IMR-90 (cell line): ENCODE results near the gene SIPA1L3. TPM values are rescaled to one million over a fixed set of nuclear protein-coding genes. Genes with fewer than 3 reads are reported as not detected.
A peak's percentile ranks its signal among the peaks of the same experiment; 100 is the strongest.

Experiments used
- ATAC-seq: fragments of 200-7000 bp; cut with Tn5 transposase; 2 replicates; pipeline ENCODE4 v1.9.1; 2020; ENCODE audit warnings: low read depth, mild to moderate bottlenecking, moderate library complexity
- BruUV-seq: library from RNA; stranded (reverse); fragments of 400-500 nt; replicated peaks from 2 replicates; lab custom pipeline; 2021; lab: Mats Ljungman, UMichigan
- CTCF ChIA-PET: fragments of 300-600 bp; formaldehyde crosslinking; extraction: SDS; loops from one replicate; lab custom pipeline; 2021; ENCODE audit warnings: antibody characterized with exemption; lab: Yijun Ruan, JAX
- POLR2A ChIA-PET: fragments of 300-600 bp; sonication (Branson Sonifier 250); formaldehyde crosslinking; loops from one replicate; lab custom pipeline; 2022; ENCODE audit warnings: antibody characterized with exemption; ENCODE audit not compliant: unreplicated experiment; lab: Charles Lee
- DNase-seq: peaks from one replicate; pipeline ENCODE4 v3.0.0; 2013
- H2AFZ ChIP-seq: replicated peaks from 2 replicates; pipeline ENCODE3; 2013; ENCODE audit warnings: low read length, mild to moderate bottlenecking; ENCODE audit not compliant: poor library complexity
- H2AK5ac ChIP-seq: 2 replicates; pipeline ENCODE4 v1.6.1; 2013; ENCODE audit warnings: low read depth, low read length, inconsistent platforms
- H2AK9ac ChIP-seq: replicated peaks from 2 replicates; pipeline ENCODE3; 2013; ENCODE audit warnings: mild to moderate bottlenecking, low read depth, low read length, moderate library complexity; ENCODE audit not compliant: poor library complexity
- H2BK120ac ChIP-seq: 2 replicates; pipeline ENCODE4 v1.6.1; 2013; ENCODE audit warnings: low read depth, low read length, inconsistent platforms
- H2BK15ac ChIP-seq: 3 replicates; pipeline ENCODE4 v1.6.1; 2013; ENCODE audit warnings: low read depth, low read length, inconsistent platforms
- H2BK20ac ChIP-seq: 2 replicates; pipeline ENCODE4 v1.6.1; 2013; ENCODE audit warnings: low read depth, mild to moderate bottlenecking, inconsistent platforms, low read length, moderate library complexity
- H2BK5ac ChIP-seq: 2 replicates; pipeline ENCODE4 v1.6.1; 2013; ENCODE audit warnings: mild to moderate bottlenecking, low read depth, low read length, inconsistent platforms; ENCODE audit not compliant: poor library complexity, severe bottlenecking
- H3K14ac ChIP-seq: replicated peaks from 2 replicates; pipeline ENCODE4 v1.6.1; 2013; ENCODE audit warnings: low read depth, low read length, inconsistent platforms
- H3K18ac ChIP-seq: 2 replicates; pipeline ENCODE4 v1.6.1; 2013; ENCODE audit warnings: low read depth, low read length, control low read depth
- H3K23ac ChIP-seq: 2 replicates; pipeline ENCODE4 v1.6.1; 2013; ENCODE audit warnings: low read depth, low read length, inconsistent platforms
- H3K27ac ChIP-seq: 2 replicates; pipeline ENCODE4 v1.5.1; 2013; ENCODE audit warnings: mild to moderate bottlenecking, control low read depth, low read length; ENCODE audit not compliant: insufficient read depth
- H3K27me3 ChIP-seq: 2 replicates; pipeline ENCODE4 v1.6.1; 2013; ENCODE audit warnings: low read length; ENCODE audit not compliant: control insufficient read depth, insufficient read depth
- H3K36me3 ChIP-seq: 2 replicates; pipeline ENCODE4 v1.6.1; 2013; ENCODE audit warnings: low read length, mixed read lengths; ENCODE audit not compliant: control insufficient read depth, insufficient read depth
- H3K4ac ChIP-seq: 2 replicates; pipeline ENCODE4 v1.6.1; 2013; ENCODE audit warnings: low read depth, low read length, inconsistent platforms
- H3K4me1 ChIP-seq: 2 replicates; pipeline ENCODE4 v1.6.1; 2013; ENCODE audit warnings: low read length, mixed read lengths; ENCODE audit not compliant: control insufficient read depth, insufficient read depth
- H3K4me2 ChIP-seq: 2 replicates; pipeline ENCODE4 v1.6.1; 2013; ENCODE audit warnings: low read depth, mild to moderate bottlenecking, control low read depth, low read length, moderate library complexity
- H3K4me3 ChIP-seq: 2 replicates; pipeline ENCODE4 v1.5.1; 2013; ENCODE audit warnings: low read depth, mild to moderate bottlenecking, control low read depth, low read length, moderate library complexity; ENCODE audit not compliant: insufficient read depth
- H3K56ac ChIP-seq: 2 replicates; pipeline ENCODE4 v1.6.1; 2013; ENCODE audit warnings: low read length, inconsistent platforms; ENCODE audit not compliant: insufficient read depth; ENCODE audit errors: extremely low read depth
- H3K79me1 ChIP-seq, 2 experiments: 2 replicates each; pipeline ENCODE4 v1.6.1; 2013; ENCODE audit warnings: low read length in 2 of 2, inconsistent platforms in 1 of 2, low read depth in 1 of 2
- H3K9ac ChIP-seq: 2 replicates; pipeline ENCODE4 v1.6.1; 2013; ENCODE audit warnings: low read depth, low read length, control low read depth
- H3K9me1 ChIP-seq: 2 replicates; pipeline ENCODE4 v1.6.1; 2013; ENCODE audit warnings: low read length, inconsistent platforms; ENCODE audit not compliant: insufficient read depth
- H3K9me3 ChIP-seq: 2 replicates; pipeline ENCODE4 v1.6.1; 2013; ENCODE audit warnings: low read length; ENCODE audit not compliant: control insufficient read depth, insufficient read depth
- H4K20me1 ChIP-seq: 2 replicates; pipeline ENCODE4 v1.6.1; 2013; ENCODE audit warnings: low read length, inconsistent platforms; ENCODE audit not compliant: insufficient read depth
- H4K5ac ChIP-seq: 2 replicates; pipeline ENCODE4 v1.6.1; 2013; ENCODE audit warnings: mild to moderate bottlenecking, low read depth, low read length, control low read depth
- H4K8ac ChIP-seq, 2 experiments: 2 replicates each; pipeline ENCODE4 v1.6.1; 2013; ENCODE audit warnings: low read depth in 2 of 2, low read length in 2 of 2, control low read depth in 1 of 2, inconsistent platforms in 1 of 2
- H4K91ac ChIP-seq: 2 replicates; pipeline ENCODE4 v1.6.1; 2013; ENCODE audit warnings: low read depth, low read length, inconsistent platforms; ENCODE audit not compliant: insufficient read depth
- BHLHE40 ChIP-seq: fragments of 150-350 bp; IDR thresholded peaks from 2 replicates; pipeline ENCODE4 v1.6.1; 2016; ENCODE audit warnings: mild to moderate bottlenecking, low read depth, low read length
- CEBPB ChIP-seq: IDR thresholded peaks from 2 replicates; pipeline ENCODE4 v1.6.1; 2012; ENCODE audit warnings: low read depth, low read length, improper control_type of control experiment
- CHD1 ChIP-seq: IDR thresholded peaks from 2 replicates; pipeline ENCODE4 v1.6.1; 2012; ENCODE audit warnings: low read depth, low read length, improper control_type of control experiment
- CTCF ChIP-seq: conservative IDR thresholded peaks from 2 replicates; pipeline ENCODE4 v1.5.1; 2012; ENCODE audit warnings: mild to moderate bottlenecking, low read depth, low read length, improper control_type of control experiment
- ELK1 ChIP-seq: fragments of 150-350 bp; IDR thresholded peaks from 2 replicates; pipeline ENCODE4 v1.6.1; 2016; ENCODE audit warnings: low read depth, mild to moderate bottlenecking, low read length, moderate library complexity, borderline replicate concordance
- FOS ChIP-seq: fragments of 150-350 bp; IDR thresholded peaks from 2 replicates; pipeline ENCODE4 v1.6.1; 2016; ENCODE audit warnings: low read depth, low read length
- MAFK ChIP-seq: IDR thresholded peaks from 2 replicates; pipeline ENCODE4 v1.6.1; 2012; ENCODE audit warnings: low read depth, low read length, improper control_type of control experiment
- MAZ ChIP-seq: IDR thresholded peaks from 2 replicates; pipeline ENCODE4 v1.6.1; 2012; ENCODE audit warnings: low read depth, mild to moderate bottlenecking, low read length, improper control_type of control experiment, moderate library complexity, borderline replicate concordance
- MXI1 ChIP-seq: IDR thresholded peaks from 2 replicates; pipeline ENCODE4 v1.6.1; 2012; ENCODE audit warnings: low read depth, mild to moderate bottlenecking, low read length, moderate library complexity, borderline replicate concordance
- NFE2L2 ChIP-seq: fragments of 150-350 bp; IDR thresholded peaks from 2 replicates; pipeline ENCODE4 v1.6.1; 2016; ENCODE audit warnings: low read depth, mild to moderate bottlenecking, low read length
- POLR2A ChIP-seq: IDR thresholded peaks from 2 replicates; pipeline ENCODE4 v1.6.1; 2012; ENCODE audit warnings: mild to moderate bottlenecking, low read depth, low read length
- RAD21 ChIP-seq: IDR thresholded peaks from 2 replicates; pipeline ENCODE4 v1.6.1; 2012; ENCODE audit warnings: low read length, improper control_type of control experiment
- RCOR1 ChIP-seq: IDR thresholded peaks from 2 replicates; pipeline ENCODE4 v1.6.1; 2012; ENCODE audit warnings: mild to moderate bottlenecking, low read length, improper control_type of control experiment; ENCODE audit not compliant: insufficient replicate concordance
- SMC3 ChIP-seq: fragments of 150-350 bp; IDR thresholded peaks from 2 replicates; pipeline ENCODE4 v1.6.1; 2016; ENCODE audit warnings: low read depth, mild to moderate bottlenecking, antibody characterized with exemption, low read length, moderate library complexity
- WGBS, 2 experiments: methylation state at CpG; one replicate each; pipeline versions ENCODE4 v1.1.5 to v1.1.7; 2013; ENCODE audit warnings: missing lambda C conversion rate in 2 of 2; ENCODE audit not compliant: insufficient read length in 1 of 2; ENCODE audit errors: extremely low coverage in 2 of 2; 5-methylcytosine and 5-hydroxymethylcytosine counted together
- dilution Hi-C: fragments of 300-500 bp; cut with HindIII; formaldehyde crosslinking; loops from one replicate; pipeline ENCODE4 v1.14.3; 2018; ENCODE audit warnings: low sequenced_read_pairs; ENCODE audit not compliant: unreplicated experiment
- in situ Hi-C: fragments of 300-500 bp; cut with MboI; formaldehyde crosslinking; loops from 3 replicates; pipeline ENCODE4 v1.14.3; 2019; ENCODE audit warnings: low sequenced_read_pairs, inconsistent platforms, mixed read lengths
- intact Hi-C: fragments of 100-400 bp; cut with micrococcal nuclease; formaldehyde crosslinking; loops from 2 replicates; pipeline ENCODE4 v1.10.0; 2022
- polyA plus RNA-seq, 3 experiments: library from polyadenylated mRNA; depleted of rRNA; stranded (reverse); fragments of >200 nt; gene quantifications; 2 replicates each; pipeline ENCODE4 v1.2.3, GENCODE V29; 2012; ENCODE audit warnings: low replicate concordance in 1 of 3
- total RNA-seq: library from RNA; depleted of rRNA; stranded (reverse); fragments of >200 nt; gene quantifications from 2 replicates; pipeline ENCODE4 v1.2.3, GENCODE V29; 2012

Gene SIPA1L3
- total and polyA plus RNA-seq, 2 of the 4 experiments (the other 2 are of a cell fraction), result 4.1 to 9.4 TPM

- Histone ChIP-seq H3K4me2 (no peak overlapping the region), H3K36me3 (no peaks in the 10 kb centered on the region; the same call in 1 of the 2 replicates), H3K27me3 (no peaks in the 10 kb centered on the region), H3K4me3 (no peak overlapping the region), H3K18ac (no peak overlapping the region; the same call in 1 of the 2 replicates), H2BK15ac (no peak overlapping the region), H3K23ac (no peak overlapping the region), H3K4me1 (peaks cover 12% of the 10 kb centered on the region), H2BK120ac (no peak overlapping the region), H3K4ac (no peak overlapping the region), H4K20me1 (peaks cover 3% of the 10 kb centered on the region; the same call in 1 of the 2 replicates), H2BK5ac (peak overlapping the region; percentile 64), H3K9ac (no peak overlapping the region), H3K56ac (no peak overlapping the region), H4K91ac (no peak overlapping the region), H4K8ac (no peak overlapping the region), H2AK9ac (no peak overlapping the region), H2BK20ac (no peak overlapping the region), H3K27ac (no peak overlapping the region), H3K9me1 (peaks cover 9% of the 10 kb centered on the region), H3K79me1 (peaks cover 20 to 60% of the 10 kb centered on the region in 2 experiments), H3K9me3 (peaks cover 7% of the 10 kb centered on the region; the same call in 1 of the 2 replicates), H2AK5ac (no peak overlapping the region), H4K5ac (no peak overlapping the region), H3K14ac (no peak overlapping the region), H2AFZ (no peak overlapping the region)
- intact Hi-C loops (no loop called here), in situ Hi-C loops (no loop called here), dilution Hi-C loops (no loop called here)
- TF ChIP-seq POLR2A (no peak), CHD1 (no peak), MAFK (no peak), SMC3 (no peak), BHLHE40 (no peak), CTCF (no peak), ELK1 (no peak), NFE2L2 (no peak), FOS (no peak), MAZ (no peak), MXI1 (no peak), CEBPB (no peak), RAD21 (no peak), RCOR1 (no peak)
- WGBS, 2 experiments, result no CpG with 5 or more reads among the region's 3 CpGs
- ATAC-seq, result no peak
- POLR2A ChIA-PET, result no interaction called here
- DNase-seq, result no peak
- BruUV-seq, result no TSS peak
- CTCF ChIA-PET, result no interaction called here
These were observed 52.7 kb downstream of the SIPA1L3 start for GRCh38 chr19:37959665-37960114.
